Osteoblast (primary cell): ENCODE data around the gene LGMN. TPM values are rescaled to one million over a fixed set of nuclear protein-coding genes. Genes with fewer than 3 reads are reported as not detected.
"Not testable (repeated sequence)": the region's sequence is repeated elsewhere in the genome, so short reads cannot be mapped to it uniquely, and the experiment has no call there.

Experiments used
- DNase-seq: peaks from one replicate; pipeline ENCODE4 v3.0.0; 2011; ENCODE audit warnings: low spot score, mixed read lengths; ENCODE audit not compliant: insufficient read length; ENCODE audit errors: missing footprints
- H2AFZ ChIP-seq: 2 replicates; pipeline ENCODE4 v1.6.0; 2011; ENCODE audit warnings: mild to moderate bottlenecking, low read length
- H3K27ac ChIP-seq: 2 replicates; pipeline ENCODE4 v1.5.1; 2011; ENCODE audit warnings: mild to moderate bottlenecking, low read depth, low read length, moderate library complexity
- H3K27me3 ChIP-seq: 2 replicates; pipeline ENCODE4 v1.6.0; 2012; ENCODE audit warnings: mild to moderate bottlenecking, control low read depth, inconsistent platforms, low read length, moderate library complexity; ENCODE audit not compliant: insufficient read depth
- H3K36me3 ChIP-seq: 2 replicates; pipeline ENCODE4 v1.5.1; 2011; ENCODE audit warnings: mild to moderate bottlenecking, low read length, control low read depth, moderate library complexity; ENCODE audit not compliant: insufficient read depth
- H3K4me1 ChIP-seq: 2 replicates; pipeline ENCODE4 v1.5.1; 2011; ENCODE audit warnings: mild to moderate bottlenecking, low read length, control low read depth, moderate library complexity; ENCODE audit not compliant: insufficient read depth
- H3K4me2 ChIP-seq: 2 replicates; pipeline ENCODE4 v1.6.0; 2011; ENCODE audit warnings: mild to moderate bottlenecking, low read length; ENCODE audit not compliant: insufficient read depth
- H3K4me3 ChIP-seq: fragments of 200-600 bp; sonication (generic); 3 replicates; pipeline ENCODE4 v1.5.1; 2012; ENCODE audit warnings: mild to moderate bottlenecking, low read length, inconsistent platforms; ENCODE audit not compliant: insufficient read depth
- H3K79me2 ChIP-seq: 2 replicates; pipeline ENCODE4 v1.6.0; 2012; ENCODE audit warnings: mild to moderate bottlenecking, low read length, control low read depth, inconsistent platforms; ENCODE audit not compliant: insufficient read depth
- H3K9me3 ChIP-seq: 2 replicates; pipeline ENCODE4 v1.5.1; 2011; ENCODE audit warnings: low read depth, low read length, control low read depth
- H4K20me1 ChIP-seq: 2 replicates; pipeline ENCODE4 v1.6.0; 2012; ENCODE audit warnings: mild to moderate bottlenecking, low read length, control low read depth; ENCODE audit not compliant: insufficient read depth
- CTCF ChIP-seq: IDR thresholded peaks from 2 replicates; pipeline ENCODE4 v1.5.1; 2011; ENCODE audit warnings: mild to moderate bottlenecking, low read depth, low read length, moderate library complexity; ENCODE audit errors: extremely low read depth
- total RNA-seq: library from RNA; depleted of rRNA; stranded (reverse); fragments of >200 nt; gene quantifications from 2 replicates; pipeline ENCODE4 v1.2.3, GENCODE V29; 2012

Gene LGMN
- total RNA-seq, 1 donor: 89.4 TPM

DNA sequence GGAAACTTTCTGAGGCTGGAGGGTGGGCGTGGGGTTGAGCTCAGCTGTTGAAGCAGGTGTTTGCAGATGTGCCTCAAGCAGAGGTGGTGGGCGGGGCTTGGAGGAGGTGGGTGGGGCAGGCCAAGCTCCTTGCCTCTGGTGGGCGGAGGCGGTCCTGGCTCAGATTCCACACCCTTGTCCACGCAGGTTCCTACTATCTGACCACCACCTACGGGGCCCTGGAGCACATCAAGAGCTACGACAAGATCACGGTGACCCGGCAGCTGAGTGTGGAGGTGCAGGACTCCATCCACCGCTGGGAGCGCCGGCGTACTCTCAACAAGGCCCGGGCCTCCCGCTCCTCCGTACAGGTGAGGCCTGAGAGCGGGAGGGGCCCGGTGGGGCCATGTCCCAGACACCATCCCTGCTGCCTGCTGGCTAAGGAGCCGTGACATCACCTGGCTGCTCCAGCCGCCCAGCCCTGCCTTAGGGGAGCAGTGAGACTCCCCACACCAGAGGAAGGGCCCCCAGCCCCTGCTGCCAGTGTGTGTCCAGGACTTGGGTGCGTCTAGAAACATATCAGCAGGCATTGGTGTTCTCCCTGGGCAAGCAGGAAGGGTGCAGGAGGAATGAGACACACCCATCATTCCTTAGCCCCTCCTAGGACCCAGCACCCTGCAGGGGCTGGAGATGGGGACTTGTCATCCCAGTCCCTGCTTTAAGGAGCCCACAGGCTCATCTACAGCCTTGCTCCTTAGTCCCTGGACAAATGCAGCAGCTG is 63.4 kb downstream of the LGMN start:
- Histone ChIP-seq H3K36me3 (peaks cover 15% of the 10 kb centered on the region), H2AFZ (no peak overlapping the region), H3K4me2 (no peak overlapping the region), H3K4me1 (no peaks in the 10 kb centered on the region), H3K9me3 (no peaks in the 10 kb centered on the region), H4K20me1 (no peaks in the 10 kb centered on the region), H3K79me2 (no peaks in the 10 kb centered on the region), H3K27ac (no peak overlapping the region), H3K4me3 (no peak overlapping the region), H3K27me3 (no peaks in the 10 kb centered on the region)
- peak; percentile 90 for DNase-seq
- no peak for TF ChIP-seq CTCF

DNA sequence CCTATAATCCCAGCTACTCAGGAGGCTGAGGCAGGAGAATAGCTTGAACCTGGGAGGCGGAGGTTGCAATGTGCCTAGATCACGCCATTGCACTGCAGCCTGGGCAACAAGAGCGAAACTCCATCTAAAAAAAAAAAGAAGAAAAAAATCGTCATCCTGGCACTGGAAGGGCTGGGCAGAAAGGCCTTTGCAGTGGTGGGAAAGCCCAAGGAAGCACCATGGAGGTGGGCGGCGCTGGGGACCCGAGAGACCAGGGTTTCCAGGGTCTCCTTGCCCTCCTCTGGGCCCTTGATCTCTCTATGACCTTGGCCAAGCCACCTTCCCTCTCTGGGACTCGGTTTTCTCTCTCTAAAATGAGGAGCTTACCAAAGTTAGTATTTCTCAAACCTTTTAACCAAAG is 65.4 kb downstream of the LGMN start:
- Histone ChIP-seq H3K9me3 (no peaks in the 10 kb centered on the region), H3K4me3 (no peak overlapping the region), H4K20me1 (no peaks in the 10 kb centered on the region), H2AFZ (no peak overlapping the region), H3K27ac (no peak overlapping the region), H3K79me2 (no peaks in the 10 kb centered on the region), H3K27me3 (no peaks in the 10 kb centered on the region), H3K4me2 (no peak overlapping the region), H3K4me1 (no peaks in the 10 kb centered on the region), H3K36me3 (peaks cover 18% of the 10 kb centered on the region)
- DNase-seq: no peak
- TF ChIP-seq CTCF: no peak

GRCh38 chr14:92680781-92681650 is 67.4 kb downstream of the LGMN start:
- no peaks in the 10 kb centered on the region for H3K27me3 ChIP-seq
- no peak overlapping the region for H3K27ac ChIP-seq
- peak; percentile 97 for DNase-seq
- no peaks in the 10 kb centered on the region for H4K20me1 ChIP-seq
- H2AFZ ChIP-seq: no peak overlapping the region
- no peak overlapping the region for H3K4me3 ChIP-seq
- peak; percentile 96 for TF ChIP-seq CTCF
- H3K4me1 ChIP-seq: no peaks in the 10 kb centered on the region
- H3K36me3 ChIP-seq: peaks cover 23% of the 10 kb centered on the region
- H3K79me2 ChIP-seq: no peaks in the 10 kb centered on the region
- no peaks in the 10 kb centered on the region for H3K9me3 ChIP-seq
- H3K4me2 ChIP-seq: no peak overlapping the region

DNA sequence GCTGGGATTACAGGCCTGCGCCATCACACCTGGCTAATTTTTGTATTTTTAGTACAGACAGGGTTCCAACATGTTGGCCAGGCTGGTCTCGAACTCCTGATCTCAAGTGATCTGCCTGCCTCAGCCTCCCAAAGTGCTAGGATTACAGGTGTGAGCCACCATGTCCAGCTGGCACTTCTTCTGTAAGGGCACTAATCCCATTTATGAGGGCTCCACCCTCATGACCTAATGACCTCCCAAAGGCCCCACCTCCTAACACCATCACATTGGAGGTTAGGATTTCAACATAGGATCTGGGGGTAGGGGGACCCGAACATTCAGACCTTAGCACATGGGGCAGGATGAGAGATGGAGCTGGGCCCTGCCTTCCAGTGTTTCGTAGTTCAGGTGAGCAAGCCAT is 68.1 kb downstream of the LGMN start:
- DNase-seq, H4K20me1 ChIP-seq, H3K4me1 ChIP-seq, H3K27me3 ChIP-seq, H3K4me3 ChIP-seq, H3K79me2 ChIP-seq, H2AFZ ChIP-seq, H3K27ac ChIP-seq, H3K9me3 ChIP-seq, H3K4me2 ChIP-seq: not testable (repeated sequence)
- H3K36me3 ChIP-seq: peaks cover 23% of the 10 kb centered on the region
